Measurements from ENCODE around the gene KERA. TPM values are rescaled to one million over a fixed set of nuclear protein-coding genes. Genes with fewer than 3 reads are reported as not detected.

Gene KERA
- total RNA-seq, 4 donors from 2014 or later, result not detected

DNA sequence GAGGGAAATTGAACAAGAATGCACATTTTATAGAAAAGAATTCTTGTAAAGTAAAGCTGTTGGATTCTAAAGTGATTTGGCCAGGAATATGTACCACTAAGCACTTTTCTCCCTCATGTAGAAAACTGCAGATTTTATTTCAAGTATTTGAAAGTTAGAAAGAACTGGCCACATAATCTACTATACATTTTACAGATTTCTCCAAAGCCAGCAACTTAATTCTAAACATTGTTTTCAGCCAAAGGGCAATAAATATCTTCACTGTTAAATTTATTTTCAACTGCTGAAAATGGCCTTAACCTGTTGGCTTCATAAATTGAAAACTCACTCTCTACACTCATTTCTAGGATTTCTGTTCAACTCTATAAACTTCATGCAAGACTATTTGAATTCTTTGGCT lies 15.6 kb upstream of the KERA start:
- Histone ChIP-seq H3K27ac (no peak overlapping the region), H3K9me3 (no peaks in the 10 kb centered on the region), H3K36me3 (no peaks in the 10 kb centered on the region), H3K27me3 (no peaks in the 10 kb centered on the region), H3K4me3 (no peak overlapping the region), H3K4me1 (peaks cover 0 to 4% (median 0%) of the 10 kb centered on the region in 4 donors)
- in situ Hi-C loops (cut with MboI; ENCODE audit: low pct_ligation_motif_present in 1 of 4, low pct_unique_long_range_greater_than_20kb in 1 of 4, low sequenced_read_pairs in 3 of 4), result no loop called here
- TF ChIP-seq, protein P1, sequence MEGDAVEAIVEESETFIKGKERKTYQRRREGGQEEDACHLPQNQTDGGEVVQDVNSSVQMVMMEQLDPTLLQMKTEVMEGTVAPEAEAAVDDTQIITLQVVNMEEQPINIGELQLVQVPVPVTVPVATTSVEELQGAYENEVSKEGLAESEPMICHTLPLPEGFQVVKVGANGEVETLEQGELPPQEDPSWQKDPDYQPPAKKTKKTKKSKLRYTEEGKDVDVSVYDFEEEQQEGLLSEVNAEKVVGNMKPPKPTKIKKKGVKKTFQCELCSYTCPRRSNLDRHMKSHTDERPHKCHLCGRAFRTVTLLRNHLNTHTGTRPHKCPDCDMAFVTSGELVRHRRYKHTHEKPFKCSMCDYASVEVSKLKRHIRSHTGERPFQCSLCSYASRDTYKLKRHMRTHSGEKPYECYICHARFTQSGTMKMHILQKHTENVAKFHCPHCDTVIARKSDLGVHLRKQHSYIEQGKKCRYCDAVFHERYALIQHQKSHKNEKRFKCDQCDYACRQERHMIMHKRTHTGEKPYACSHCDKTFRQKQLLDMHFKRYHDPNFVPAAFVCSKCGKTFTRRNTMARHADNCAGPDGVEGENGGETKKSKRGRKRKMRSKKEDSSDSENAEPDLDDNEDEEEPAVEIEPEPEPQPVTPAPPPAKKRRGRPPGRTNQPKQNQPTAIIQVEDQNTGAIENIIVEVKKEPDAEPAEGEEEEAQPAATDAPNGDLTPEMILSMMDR (IDR thresholded peaks at IDR 0.05), result no peak
- no peak for TF ChIP-seq POLR2A (IDR thresholded peaks at IDR 0.05)
- TF ChIP-seq POLR2AphosphoS5 (IDR thresholded peaks at IDR 0.05), result no peak
- TF ChIP-seq EP300 (IDR thresholded peaks at IDR 0.05; ENCODE audit: low read depth), result no peak
- intact Hi-C loops (cut with DNase I; ENCODE audit: low total_unique reads), result no loop called here
- DNase-seq, result no peak

DNA sequence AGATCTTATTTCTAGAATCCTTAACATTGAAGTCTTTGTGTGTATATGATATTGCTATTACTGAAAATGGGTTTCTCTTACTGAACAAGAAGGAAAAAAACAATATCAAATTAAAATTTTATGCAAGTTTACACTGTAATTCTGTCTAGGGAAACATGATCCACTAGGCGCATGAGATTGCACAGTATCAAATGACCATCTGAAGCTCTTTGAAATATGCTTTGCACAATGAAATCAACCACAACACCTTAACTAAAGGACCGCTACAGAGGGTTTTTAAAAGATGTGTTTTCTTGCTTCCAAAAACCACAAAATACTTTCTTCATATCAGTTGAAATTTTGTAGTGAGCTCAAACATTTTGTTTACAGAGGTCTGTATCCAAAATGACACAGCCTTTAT lies 15.1 kb upstream of the KERA start:
- Histone ChIP-seq H3K4me1 (peaks cover 0 to 4% (median 0%) of the 10 kb centered on the region in 4 donors), H3K9me3 (no peaks in the 10 kb centered on the region), H3K27ac (no peak overlapping the region), H3K27me3 (no peaks in the 10 kb centered on the region), H3K4me3 (no peak overlapping the region), H3K36me3 (no peaks in the 10 kb centered on the region)
- WGBS, 2 donors (ENCODE audit: low coverage in 1 of 2), result 76 to 86% methylated on average over 2 of the region's 2 CpGs
- TF ChIP-seq, protein P1 (IDR thresholded peaks at IDR 0.05), result no peak
- TF ChIP-seq EP300 (IDR thresholded peaks at IDR 0.05; ENCODE audit: low read depth) (no peak), POLR2A (IDR thresholded peaks at IDR 0.05) (no peak), POLR2AphosphoS5 (IDR thresholded peaks at IDR 0.05) (no peak)
- in situ Hi-C loops (cut with MboI; ENCODE audit: low pct_ligation_motif_present in 1 of 4, low pct_unique_long_range_greater_than_20kb in 1 of 4, low sequenced_read_pairs in 3 of 4) (no loop called here), intact Hi-C loops (cut with DNase I; ENCODE audit: low total_unique reads) (no loop called here)
- DNase-seq, result no peak

DNA sequence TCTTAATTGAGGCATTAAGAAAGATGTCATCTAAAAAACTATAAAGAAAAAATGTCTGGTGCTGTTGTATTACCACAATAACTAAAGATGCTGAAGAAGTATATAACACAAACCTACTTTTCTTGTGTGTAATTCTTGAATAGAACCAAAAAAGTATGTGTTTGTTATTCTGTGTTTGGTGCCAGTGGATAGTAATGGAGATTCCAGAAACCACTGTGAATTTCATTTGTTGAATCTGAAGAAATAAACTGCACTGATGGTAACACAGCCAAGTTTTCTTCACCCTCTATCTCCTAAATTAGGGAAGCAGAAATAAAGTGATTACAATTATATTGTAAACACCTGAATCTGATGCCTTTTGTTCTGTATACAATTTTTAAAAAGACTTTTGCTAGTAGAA lies 13.1 kb upstream of the KERA start:
- Histone ChIP-seq H3K36me3 (no peaks in the 10 kb centered on the region), H3K9me3 (no peaks in the 10 kb centered on the region), H3K27ac (no peak overlapping the region), H3K4me1 (peaks cover 0 to 4% (median 0%) of the 10 kb centered on the region in 4 donors), H3K4me3 (no peak overlapping the region), H3K27me3 (no peaks in the 10 kb centered on the region)
- in situ Hi-C loops (cut with MboI; ENCODE audit: low pct_ligation_motif_present in 1 of 4, low pct_unique_long_range_greater_than_20kb in 1 of 4, low sequenced_read_pairs in 3 of 4), result no loop called here
- intact Hi-C loops (cut with DNase I; ENCODE audit: low total_unique reads), result no loop called here
- DNase-seq, result no peak
- TF ChIP-seq POLR2AphosphoS5 (IDR thresholded peaks at IDR 0.05), result no peak
- no peak for TF ChIP-seq POLR2A (IDR thresholded peaks at IDR 0.05)
- TF ChIP-seq, protein P1 (IDR thresholded peaks at IDR 0.05), result no peak
- no peak for TF ChIP-seq EP300 (IDR thresholded peaks at IDR 0.05; ENCODE audit: low read depth)

DNA sequence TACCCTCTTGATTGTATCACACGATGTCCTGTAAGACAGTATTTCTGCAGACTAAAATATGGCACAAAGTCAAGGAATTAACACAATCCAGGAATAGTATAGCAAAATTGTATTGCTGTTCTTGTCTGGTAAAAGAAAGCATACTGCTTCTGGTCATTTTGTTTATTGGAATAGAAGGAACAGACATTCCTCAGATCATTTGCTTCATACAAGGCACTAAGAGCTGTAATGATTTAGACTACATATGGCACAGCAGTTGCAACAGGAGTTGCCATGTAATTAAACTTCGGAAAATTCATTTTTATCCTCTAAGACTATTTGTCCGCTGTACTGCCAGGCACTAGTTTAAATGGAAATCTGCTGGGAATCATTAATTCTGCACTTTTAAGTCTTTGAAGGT lies 7.6 kb upstream of the KERA start:
- H3K27me3 ChIP-seq, result no peaks in the 10 kb centered on the region
- no peaks in the 10 kb centered on the region for H3K36me3 ChIP-seq
- TF ChIP-seq POLR2AphosphoS5 (IDR thresholded peaks at IDR 0.05), result no peak
- no peak for TF ChIP-seq POLR2A (IDR thresholded peaks at IDR 0.05)
- TF ChIP-seq, protein P1 (IDR thresholded peaks at IDR 0.05), result no peak
- TF ChIP-seq EP300 (IDR thresholded peaks at IDR 0.05; ENCODE audit: low read depth), result no peak
- in situ Hi-C loops (cut with MboI; ENCODE audit: low pct_ligation_motif_present in 1 of 4, low pct_unique_long_range_greater_than_20kb in 1 of 4, low sequenced_read_pairs in 3 of 4), result no loop called here
- H3K9me3 ChIP-seq, result no peaks in the 10 kb centered on the region
- no peak overlapping the region for H3K27ac ChIP-seq
- H3K4me3 ChIP-seq, result no peak overlapping the region
- no peak for DNase-seq
- intact Hi-C loops (cut with DNase I; ENCODE audit: low total_unique reads), result no loop called here
- no peaks in the 10 kb centered on the region for H3K4me1 ChIP-seq
- WGBS, 2 donors (ENCODE audit: low coverage in 1 of 2), result 79 to 80% methylated on average over 3 of the region's 3 CpGs
